HCT116 (cell line): ENCODE data around the gene PRDM11. TPM values are rescaled to one million over a fixed set of nuclear protein-coding genes. Genes with fewer than 3 reads are reported as not detected.

Experiments used
- ATAC-seq: fragments of 200-7000 bp; cut with Tn5 transposase; 2 replicates; pipeline ENCODE4 v1.9.1; 2020; ENCODE audit warnings: mild to moderate bottlenecking, moderate library complexity
- BruUV-seq: library from RNA; stranded (reverse); fragments of 400-500 nt; replicated peaks from 2 replicates; lab custom pipeline; 2021; lab: Mats Ljungman, UMichigan
- CTCF ChIA-PET: fragments of 300-600 bp; sonication (Branson Sonifier 250); formaldehyde crosslinking; loops from one replicate; lab custom pipeline; 2021; ENCODE audit warnings: antibody characterized with exemption; lab: Charles Lee
- POLR2A ChIA-PET: fragments of 300-600, 350-600 bp; sonication (Branson Sonifier 250); formaldehyde crosslinking; loops from one replicate; lab custom pipeline; 2021; ENCODE audit warnings: antibody characterized with exemption; lab: Charles Lee
- RAD21 ChIA-PET, 2 experiments: fragments of 300-600 bp; sonication (Branson Sonifier 250); formaldehyde crosslinking; loops; one replicate each; lab custom pipeline; 2023; ENCODE audit warnings: low total read pairs in 2 of 2; ENCODE audit not compliant: uncharacterized antibody in 2 of 2, unreplicated experiment in 2 of 2, low non-redundant PET in 1 of 2; lab: Charles Lee
- DNase-seq: peaks from one replicate; pipeline ENCODE4 v3.0.0-alpha.2; 2010; ENCODE audit warnings: low read depth, low spot score
- H2AFZ ChIP-seq: fragments of 200-600 bp; shearing (Covaris generic), sonication (generic); 2 replicates; pipeline ENCODE4 v1.6.1; 2017; ENCODE audit warnings: low read depth, mixed run types, mixed read lengths, antibody characterized with exemption, low read length; ENCODE audit not compliant: poor library complexity, severe bottlenecking
- H3K27ac ChIP-seq: 2 replicates; pipeline ENCODE4 v1.5.1; 2012; ENCODE audit warnings: low read depth, low read length
- H3K27me3 ChIP-seq: fragments of 200-600 bp; sonication (generic); 2 replicates; pipeline ENCODE4 v1.6.1; 2016; ENCODE audit warnings: mixed run types, low read length, mixed read lengths; ENCODE audit not compliant: insufficient read depth
- H3K36me3 ChIP-seq, 2 experiments: fragments of 200-500 bp in 1 of 2; fragments of 200-600 bp in 1 of 2; sonication (Bioruptor generic) in 1 of 2; sonication (generic) in 1 of 2; 2 replicates each; pipeline versions ENCODE4 v1.5.1 to v1.6.1; 2014 to 2016; ENCODE audit warnings: low read length in 2 of 2, inconsistent platforms in 1 of 2, mixed read lengths in 1 of 2, mixed run types in 1 of 2; ENCODE audit not compliant: insufficient read depth in 2 of 2, control insufficient read depth in 1 of 2
- H3K4me1 ChIP-seq, 2 experiments: fragments of 200-600 bp in 1 of 2; sonication (generic) in 1 of 2; 2 replicates each; pipeline versions ENCODE4 v1.5.1 to v1.6.1; 2012 to 2017; ENCODE audit warnings: low read length in 2 of 2, inconsistent platforms in 1 of 2, mild to moderate bottlenecking in 1 of 2, mixed read lengths in 1 of 2, mixed run types in 1 of 2, moderate library complexity in 1 of 2; ENCODE audit not compliant: insufficient read depth in 2 of 2, control insufficient read depth in 1 of 2
- H3K4me2 ChIP-seq: fragments of 200-600 bp; sonication (generic); 2 replicates; pipeline ENCODE4 v1.6.1; 2017; ENCODE audit warnings: mixed run types, low read length, mixed read lengths
- H3K4me3 ChIP-seq, 2 experiments: fragments of 200-600 bp in 1 of 2; sonication (generic) in 1 of 2; replicated peaks in 1 of 2; 2 replicates each; pipeline ENCODE4 v1.5.1; 2011 to 2016; ENCODE audit warnings: low read length in 2 of 2, control low read depth in 1 of 2, low read depth in 1 of 2, mild to moderate bottlenecking in 1 of 2, mixed read lengths in 1 of 2, mixed run types in 1 of 2
- H3K79me2 ChIP-seq: fragments of 200-600 bp; sonication (generic); 2 replicates; pipeline ENCODE4 v1.6.1; 2017; ENCODE audit warnings: mild to moderate bottlenecking, mixed run types, low read length, moderate library complexity, mixed read lengths; ENCODE audit not compliant: insufficient read depth
- H3K9ac ChIP-seq: fragments of 200-600 bp; sonication (generic); 2 replicates; pipeline ENCODE4 v1.6.1; 2016; ENCODE audit warnings: low read length, mixed read lengths
- H3K9me2 ChIP-seq: fragments of 200-600 bp; sonication (generic), shearing (Covaris generic); 2 replicates; pipeline ENCODE4 v1.6.1; 2017; ENCODE audit warnings: mixed run types, mild to moderate bottlenecking, moderate library complexity; ENCODE audit not compliant: insufficient read depth
- H3K9me3 ChIP-seq, 2 experiments: fragments of 200-500 bp in 1 of 2; fragments of 200-600 bp in 1 of 2; sonication (Bioruptor generic) in 1 of 2; sonication (generic) in 1 of 2; 2 replicates each; pipeline ENCODE4 v1.6.1; 2014 to 2017; ENCODE audit warnings: low read length in 2 of 2, mixed read lengths in 2 of 2, inconsistent platforms in 1 of 2, low read depth in 1 of 2, mild to moderate bottlenecking in 1 of 2, mixed run types in 1 of 2, moderate library complexity in 1 of 2; ENCODE audit not compliant: control insufficient read depth in 1 of 2, insufficient read depth in 1 of 2
- H4K20me1 ChIP-seq: fragments of 200-600 bp; sonication (generic), shearing (Covaris generic); 2 replicates; pipeline ENCODE4 v1.6.1; 2017; ENCODE audit warnings: mixed run types, mild to moderate bottlenecking, moderate library complexity; ENCODE audit not compliant: insufficient read depth
- CBX3 ChIP-seq: IDR thresholded peaks from 2 replicates; pipeline ENCODE4 v1.6.1; 2012; ENCODE audit warnings: low read depth
- CEBPB ChIP-seq: IDR thresholded peaks from 2 replicates; pipeline ENCODE4 v1.6.1; 2012; ENCODE audit warnings: low read depth
- CTCF ChIP-seq, 3 experiments: fragments of 200-600 bp in 1 of 3; sonication (generic) in 1 of 3; IDR thresholded peaks in 2 of 3; conservative IDR thresholded peaks in 1 of 3; 2 replicates each; pipeline ENCODE4 v1.5.1; 2012 to 2017; ENCODE audit warnings: low read depth in 2 of 3, low read length in 2 of 3, antibody characterized with exemption in 1 of 3, borderline replicate concordance in 1 of 3, control low read depth in 1 of 3, mild to moderate bottlenecking in 1 of 3, mixed read lengths in 1 of 3, mixed run types in 1 of 3, moderate library complexity in 1 of 3; ENCODE audit not compliant: insufficient read depth in 1 of 3
- ELF1 ChIP-seq: IDR thresholded peaks from 2 replicates; pipeline ENCODE4 v1.6.1; 2012; ENCODE audit warnings: low read depth, borderline replicate concordance
- EZH2 ChIP-seq: fragments of 200-600 bp; sonication (generic); IDR thresholded peaks from 2 replicates; pipeline ENCODE4 v1.6.1; 2017; ENCODE audit warnings: antibody characterized with exemption, mixed run types
- EZH2phosphoT487 ChIP-seq: fragments of 200-600 bp; IDR thresholded peaks from 2 replicates; pipeline ENCODE4 v1.6.1; 2018; ENCODE audit warnings: antibody characterized with exemption, borderline replicate concordance
- POLR2A ChIP-seq: IDR thresholded peaks from 2 replicates; pipeline ENCODE4 v1.7.0; 2011; ENCODE audit warnings: borderline replicate concordance; ENCODE audit not compliant: insufficient read depth, insufficient read length; ENCODE audit errors: extremely low read depth
- POLR2AphosphoS5 ChIP-seq: IDR thresholded peaks from 2 replicates; pipeline ENCODE4 v1.6.1; 2011; ENCODE audit warnings: mild to moderate bottlenecking, low read depth, low read length, moderate library complexity
- SP1 ChIP-seq: IDR thresholded peaks from 2 replicates; pipeline ENCODE4 v1.6.1; 2012; ENCODE audit warnings: low read depth
- TCF7L2 ChIP-seq: IDR thresholded peaks from 2 replicates; pipeline ENCODE4 v1.7.0; 2011; ENCODE audit warnings: borderline replicate concordance, inconsistent platforms; ENCODE audit not compliant: insufficient read depth, insufficient read length; ENCODE audit errors: extremely low read depth
- YY1 ChIP-seq: IDR thresholded peaks from 2 replicates; pipeline ENCODE4 v1.6.1; 2011; ENCODE audit warnings: low read length, low read depth, moderate library complexity, mild to moderate bottlenecking; ENCODE audit not compliant: insufficient replicate concordance; ENCODE audit errors: extremely low read depth
- ZBTB33 ChIP-seq: IDR thresholded peaks from 2 replicates; pipeline ENCODE4 v1.6.1; 2011; ENCODE audit warnings: mild to moderate bottlenecking, low read length, moderate library complexity; ENCODE audit not compliant: insufficient replicate concordance; ENCODE audit errors: extremely low read depth
- ZFX ChIP-seq: fragments of 450-650 bp; IDR thresholded peaks from 2 replicates; pipeline ENCODE4 v1.6.1; 2017
- intact Hi-C: fragments of 100-400 bp; cut with micrococcal nuclease; formaldehyde crosslinking; loops from 2 replicates; pipeline ENCODE4 v1.10.0; 2022
- total RNA-seq: library from RNA; stranded (reverse); gene quantifications from one replicate; pipeline ENCODE4 v1.2.1, GENCODE V29; 2021; ENCODE audit not compliant: unreplicated experiment

PRDM11 gene
- total RNA-seq, 1 experiment from 2014 or later: 9.3 TPM

DNA sequence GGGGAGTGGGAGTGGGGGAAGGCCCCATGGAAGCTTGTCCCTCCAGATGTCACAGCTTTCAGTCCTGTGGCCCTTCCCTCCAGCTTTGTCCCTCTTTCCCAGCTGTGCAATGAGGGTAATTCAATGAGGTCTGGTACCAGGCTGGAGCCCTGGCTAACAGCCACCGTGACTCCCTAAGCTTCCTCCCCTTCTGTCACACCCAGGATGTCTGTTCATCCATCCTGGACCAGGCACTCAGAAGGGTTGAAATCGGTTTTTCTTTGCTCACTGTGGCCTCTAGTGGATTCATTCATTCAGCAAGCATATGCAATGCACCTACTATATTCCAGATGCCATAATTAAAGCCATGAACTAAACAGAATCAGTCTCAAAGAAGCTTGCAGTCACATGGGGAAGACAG lies 101.0 kb downstream of the PRDM11 start:
- Histone ChIP-seq H3K4me3 (no peak overlapping the region), H3K36me3 (no peaks in the 10 kb centered on the region), H3K4me2 (no peak overlapping the region), H3K4me1 (peaks cover 0 to 10% of the 10 kb centered on the region in 2 experiments; a peak in 3 of 4 replicates), H3K9ac (no peak overlapping the region), H3K27me3 (no peaks in the 10 kb centered on the region), H2AFZ (no peak overlapping the region), H3K27ac (no peak overlapping the region), H3K9me3 (no peaks in the 10 kb centered on the region), H3K9me2 (no peaks in the 10 kb centered on the region), H3K79me2 (no peaks in the 10 kb centered on the region), H4K20me1 (no peaks in the 10 kb centered on the region)
- intact Hi-C loops: no loop called here
- BruUV-seq: no TSS peak
- CTCF ChIA-PET: interaction anchor here (0.9 kb wide), 1 partner anchor 137 kb away, joined by 3 read pairs; no protein-coding TSS in a partner anchor
- TF ChIP-seq YY1 (no peak), CBX3 (no peak), EZH2phosphoT487 (no peak), ELF1 (no peak), CEBPB (no peak), SP1 (no peak), ZBTB33 (no peak)
- POLR2A ChIA-PET: no interaction called here
- ATAC-seq (no peak), DNase-seq (no peak)
- RAD21 ChIA-PET: no interaction called here

DNA sequence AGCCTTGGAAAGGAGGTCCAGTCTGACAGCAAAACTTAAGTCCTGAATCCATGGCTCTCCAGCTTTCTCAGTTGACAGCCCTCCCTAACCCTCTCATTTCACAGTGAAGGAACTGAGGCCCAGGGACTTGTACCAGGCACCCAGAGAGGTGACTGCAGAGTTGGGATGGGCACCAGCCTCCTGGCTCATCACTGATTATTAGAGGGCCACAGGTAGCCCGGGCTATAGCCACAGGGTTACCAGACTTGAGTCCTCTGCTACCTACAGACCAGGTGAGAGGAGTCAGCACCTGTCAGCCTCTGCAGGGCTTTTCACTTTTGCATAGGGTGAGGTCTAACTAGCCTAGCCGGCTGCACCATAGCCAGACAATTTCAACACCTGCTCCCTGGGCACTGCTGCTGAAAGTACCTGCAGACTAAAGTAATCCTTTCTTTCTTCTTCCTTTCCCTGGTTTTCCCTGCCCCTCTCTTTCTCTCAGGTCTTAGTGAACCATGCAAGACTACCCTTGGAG lies 102.1 kb downstream of the PRDM11 start:
- no peaks in the 10 kb centered on the region for H3K9me2 ChIP-seq
- peaks cover 3 to 18% of the 10 kb centered on the region in 2 experiments; a peak in 3 of 4 replicates for H3K4me1 ChIP-seq
- H4K20me1 ChIP-seq: no peaks in the 10 kb centered on the region
- H3K27ac ChIP-seq: no peak overlapping the region
- RAD21 ChIA-PET: no interaction called here
- BruUV-seq: no TSS peak
- no peak overlapping the region for H3K4me3 ChIP-seq
- H3K79me2 ChIP-seq: no peaks in the 10 kb centered on the region
- no peaks in the 10 kb centered on the region for H3K9me3 ChIP-seq
- no peaks in the 10 kb centered on the region for H3K27me3 ChIP-seq
- no peak overlapping the region for H3K9ac ChIP-seq
- DNase-seq: no peak
- no peak overlapping the region for H3K4me2 ChIP-seq
- intact Hi-C loops: no loop called here
- POLR2A ChIA-PET: no interaction called here
- H3K36me3 ChIP-seq: no peaks in the 10 kb centered on the region
- ATAC-seq: no peak
- H2AFZ ChIP-seq: no peak overlapping the region
- CTCF ChIA-PET: no interaction called here
- no peak for TF ChIP-seq CEBPB
- TF ChIP-seq EZH2: no peak
- no peak for TF ChIP-seq POLR2A
- no peak for TF ChIP-seq TCF7L2
- TF ChIP-seq ZFX: no peak
- TF ChIP-seq SP1: no peak
- no peak for TF ChIP-seq CBX3
- no peak for TF ChIP-seq CTCF (IDR thresholded peaks at IDR 0.05 in 2 of 3, conservative IDR thresholded peaks at IDR 0.05 in 1 of 3; ENCODE audit: borderline replicate concordance in 1 of 3, insufficient read depth in 1 of 3, low read depth in 2 of 3, low read length in 2 of 3)
- no peak for TF ChIP-seq YY1
- TF ChIP-seq ZBTB33: no peak
- no peak for TF ChIP-seq POLR2AphosphoS5
